OCI-LY1 (cell line): Measurements from ENCODE around the gene MEGF6.
"Not testable (repeated sequence)": the region's sequence is repeated elsewhere in the genome, so short reads cannot be mapped to it uniquely, and the experiment has no call there.

Source experiments
- H2AFZ ChIP-seq: fragments of 200-600 bp; sonication (generic), shearing (Covaris generic); 2 replicates; pipeline ENCODE4 v1.6.0; 2014; ENCODE audit warnings: antibody characterized with exemption, mild to moderate bottlenecking, low read length
- H3F3A ChIP-seq: fragments of 200-600 bp; sonication (generic), shearing (Covaris generic); 2 replicates; pipeline ENCODE4 v1.6.0; 2014; ENCODE audit warnings: mild to moderate bottlenecking, antibody characterized with exemption, low read length, moderate library complexity; ENCODE audit not compliant: insufficient read depth
- H3K27ac ChIP-seq: fragments of 200-600 bp; sonication (generic); 2 replicates; pipeline ENCODE4 v1.5.1; 2014; ENCODE audit warnings: low read length, mixed run types, mild to moderate bottlenecking, low read depth; ENCODE audit not compliant: poor library complexity, severe bottlenecking
- H3K27me3 ChIP-seq: fragments of 200-600 bp; sonication (generic); 2 replicates; pipeline ENCODE4 v1.6.0; 2014; ENCODE audit warnings: antibody characterized with exemption, mild to moderate bottlenecking, low read length, moderate library complexity; ENCODE audit not compliant: insufficient read depth
- H3K36me3 ChIP-seq: fragments of 200-600 bp; sonication (generic); 2 replicates; pipeline ENCODE4 v1.6.1; 2014; ENCODE audit warnings: mild to moderate bottlenecking, antibody characterized with exemption, low read length, moderate library complexity, mixed read lengths; ENCODE audit not compliant: insufficient read depth
- H3K4me1 ChIP-seq: fragments of 200-600 bp; sonication (generic); 2 replicates; pipeline ENCODE4 v1.5.1; 2014; ENCODE audit warnings: mild to moderate bottlenecking, low read length, moderate library complexity; ENCODE audit not compliant: insufficient read depth, severe bottlenecking
- H3K4me2 ChIP-seq: fragments of 200-600 bp; sonication (generic), shearing (Covaris generic); 2 replicates; pipeline ENCODE4 v1.6.1; 2014; ENCODE audit warnings: low read length
- H3K4me3 ChIP-seq: fragments of 200-600 bp; sonication (generic); 2 replicates; pipeline ENCODE4 v1.5.1; 2014; ENCODE audit warnings: low read length, low read depth, mild to moderate bottlenecking, mixed read lengths; ENCODE audit not compliant: poor library complexity, severe bottlenecking
- H3K79me2 ChIP-seq: fragments of 200-600 bp; shearing (Covaris generic); 2 replicates; pipeline ENCODE4 v1.6.1; 2016; ENCODE audit warnings: mixed run types, low read length, mixed read lengths; ENCODE audit not compliant: insufficient read depth
- H3K9ac ChIP-seq: fragments of 200-600 bp; sonication (generic), shearing (Covaris generic); 2 replicates; pipeline ENCODE4 v1.6.1; 2014; ENCODE audit warnings: mild to moderate bottlenecking, low read length, mixed read lengths
- H3K9me2 ChIP-seq: fragments of 200-600 bp; sonication (generic), shearing (Covaris generic); 2 replicates; pipeline ENCODE4 v1.6.1; 2014; ENCODE audit warnings: low read depth, mild to moderate bottlenecking, low read length, mixed read lengths
- H3K9me3 ChIP-seq: fragments of 200-600 bp; shearing (Covaris generic); 2 replicates; pipeline ENCODE4 v1.6.1; 2014; ENCODE audit warnings: low read length, mixed read lengths
- H4K20me1 ChIP-seq: fragments of 200-600 bp; sonication (generic), shearing (Covaris generic); 2 replicates; pipeline ENCODE4 v1.6.0; 2016; ENCODE audit warnings: mild to moderate bottlenecking, low read length; ENCODE audit not compliant: insufficient read depth
- CTCF ChIP-seq: fragments of 200-600 bp; sonication (generic), shearing (Covaris generic); IDR thresholded peaks from 2 replicates; pipeline ENCODE4 v1.5.1; 2017; ENCODE audit warnings: mild to moderate bottlenecking, antibody characterized with exemption, low read length, moderate library complexity, mixed read lengths
- EZH2 ChIP-seq: fragments of 200-600 bp; sonication (generic), shearing (Covaris generic); IDR thresholded peaks from 2 replicates; pipeline ENCODE4 v1.8.0; 2017; ENCODE audit warnings: borderline replicate concordance, mixed run types, mild to moderate bottlenecking, antibody characterized with exemption, low read length, moderate library complexity, mixed read lengths

MEGF6 gene

GRCh38 chr1:3588395-3588794 lies 22.9 kb downstream of the MEGF6 start:
- H3K9me2 ChIP-seq = no peaks in the 10 kb centered on the region
- no peak overlapping the region for H3K9ac ChIP-seq
- H3K4me2 ChIP-seq = no peak overlapping the region
- H3K27me3 ChIP-seq = no peaks in the 10 kb centered on the region
- H3F3A ChIP-seq = no peaks in the 10 kb centered on the region
- H3K79me2 ChIP-seq = no peaks in the 10 kb centered on the region
- H3K9me3 ChIP-seq = no peaks in the 10 kb centered on the region
- H3K27ac ChIP-seq = no peak overlapping the region
- H2AFZ ChIP-seq = no peak overlapping the region
- no peaks in the 10 kb centered on the region for H3K36me3 ChIP-seq
- no peaks in the 10 kb centered on the region for H4K20me1 ChIP-seq
- H3K4me3 ChIP-seq = no peak overlapping the region
- TF ChIP-seq CTCF (no peak), EZH2 (no peak)
- no peaks in the 10 kb centered on the region for H3K4me1 ChIP-seq

GRCh38 chr1:3586986-3587759 lies 24.1 kb downstream of the MEGF6 start:
- Histone ChIP-seq H3F3A (no peaks in the 10 kb centered on the region), H3K27me3 (no peaks in the 10 kb centered on the region), H3K9me3 (no peaks in the 10 kb centered on the region), H3K9me2 (no peaks in the 10 kb centered on the region), H3K9ac (no peak overlapping the region), H3K4me3 (no peak overlapping the region), H3K27ac (no peak overlapping the region), H2AFZ (no peak overlapping the region), H3K36me3 (no peaks in the 10 kb centered on the region), H3K4me1 (no peaks in the 10 kb centered on the region), H4K20me1 (no peaks in the 10 kb centered on the region), H3K79me2 (no peaks in the 10 kb centered on the region), H3K4me2 (no peak overlapping the region)
- TF ChIP-seq CTCF (no peak), EZH2 (no peak)

GRCh38 chr1:3585940-3586568 lies 25.3 kb downstream of the MEGF6 start:
- Histone ChIP-seq H4K20me1 (no peaks in the 10 kb centered on the region), H3K79me2 (no peaks in the 10 kb centered on the region), H3K27ac (no peak overlapping the region), H3K4me3 (no peak overlapping the region), H3K9me3 (no peaks in the 10 kb centered on the region), H3K4me1 (no peaks in the 10 kb centered on the region), H3K9ac (no peak overlapping the region), H2AFZ (no peak overlapping the region), H3K9me2 (no peaks in the 10 kb centered on the region), H3F3A (no peaks in the 10 kb centered on the region), H3K27me3 (no peaks in the 10 kb centered on the region), H3K36me3 (no peaks in the 10 kb centered on the region), H3K4me2 (no peak overlapping the region)
- TF ChIP-seq EZH2 (no peak), CTCF (no peak)

GRCh38 chr1:3585353-3585868 lies 25.9 kb downstream of the MEGF6 start:
- H3K9me2 ChIP-seq, H3K4me2 ChIP-seq, H3K9ac ChIP-seq, H3K27me3 ChIP-seq, H3F3A ChIP-seq, H2AFZ ChIP-seq, H3K4me1 ChIP-seq, H3K36me3 ChIP-seq, H3K79me2 ChIP-seq, H4K20me1 ChIP-seq, H3K9me3 ChIP-seq, H3K4me3 ChIP-seq, H3K27ac ChIP-seq: not testable (repeated sequence)
